Activated CD4-positive, alpha-beta T cell treated with anti-CD3 and anti-CD28 coated beads, Interleukin-2, Interleukin-4, amounts not matched to agents 100 ng/mL and 50 ng/mL, durations not matched to agents 16 hours and 8 hours (primary cell): ENCODE results near the gene PLPPR4.
"Not testable (repeated sequence)": the region's sequence is repeated elsewhere in the genome, so short reads cannot be mapped to it uniquely, and the experiment has no call there.

Experiments
- DNase-seq: peaks from one replicate; pipeline ENCODE4 v3.0.0-alpha.2; 2020; ENCODE audit warnings: low spot score

Gene PLPPR4

GRCh38 chr1:99268021-99268420 lies 3.7 kb downstream of the PLPPR4 start:
- DNase-seq: no peak

- DNase-seq: no peak
Measured at GRCh38 chr1:99269321-99269720, 5.0 kb downstream of the PLPPR4 start.

- no peak for DNase-seq
Measured at GRCh38 chr1:99270646-99271045, 6.4 kb downstream of the PLPPR4 start.

- no peak for DNase-seq
Measured at GRCh38 chr1:99271249-99271648, 7.0 kb downstream of the PLPPR4 start.

- DNase-seq: no peak
Measured at GRCh38 chr1:99277066-99277465, 12.8 kb downstream of the PLPPR4 start.

- no peak for DNase-seq
Measured at GRCh38 chr1:99279525-99279924, 15.2 kb downstream of the PLPPR4 start.

- DNase-seq: no peak
Measured at GRCh38 chr1:99281105-99281504, 16.8 kb downstream of the PLPPR4 start.

GRCh38 chr1:99282536-99282935 lies 18.2 kb downstream of the PLPPR4 start:
- no peak for DNase-seq

- DNase-seq: not testable (repeated sequence)
Measured at GRCh38 chr1:99283521-99283920, 19.2 kb downstream of the PLPPR4 start.

GRCh38 chr1:99292886-99293285 lies 28.6 kb downstream of the PLPPR4 start:
- no peak for DNase-seq

- no peak for DNase-seq
Measured at GRCh38 chr1:99297923-99298322, 33.6 kb downstream of the PLPPR4 start.

GRCh38 chr1:99304725-99305282 lies 40.5 kb downstream of the PLPPR4 start:
- DNase-seq: no peak

- no peak for DNase-seq
Measured at GRCh38 chr1:99305626-99306025, 41.3 kb downstream of the PLPPR4 start.

GRCh38 chr1:99306056-99306455 lies 41.8 kb downstream of the PLPPR4 start:
- DNase-seq: no peak

- DNase-seq: no peak
Measured at GRCh38 chr1:99306644-99307043, 42.4 kb downstream of the PLPPR4 start.

- DNase-seq: no peak
Measured at GRCh38 chr1:99315305-99315704, 51.0 kb downstream of the PLPPR4 start.

- no peak for DNase-seq
Measured at GRCh38 chr1:99326215-99326949, 62.1 kb downstream of the PLPPR4 start.

GRCh38 chr1:99327357-99327756 lies 63.1 kb downstream of the PLPPR4 start:
- no peak for DNase-seq

- DNase-seq: no peak
Measured at GRCh38 chr1:99328171-99328570, 63.9 kb downstream of the PLPPR4 start.

GRCh38 chr1:99331083-99331482 lies 66.8 kb downstream of the PLPPR4 start:
- DNase-seq: no peak

- no peak for DNase-seq
Measured at GRCh38 chr1:99331636-99332035, 67.3 kb downstream of the PLPPR4 start.

GRCh38 chr1:99332561-99332960 lies 68.3 kb downstream of the PLPPR4 start:
- no peak for DNase-seq

GRCh38 chr1:99334991-99335390 lies 70.7 kb downstream of the PLPPR4 start:
- DNase-seq: no peak
